GM18861 (cell line): ENCODE measurements around the gene RRP36.
"Not testable (repeated sequence)": the region's sequence is repeated elsewhere in the genome, so short reads cannot be mapped to it uniquely, and the experiment has no call there.

Experiments
- ATAC-seq: cut with Tn5 transposase; IDR thresholded peaks from one replicate; pipeline ENCODE4 v1.9.1; 2021; ENCODE audit not compliant: unreplicated experiment

The RRP36 gene

DNA sequence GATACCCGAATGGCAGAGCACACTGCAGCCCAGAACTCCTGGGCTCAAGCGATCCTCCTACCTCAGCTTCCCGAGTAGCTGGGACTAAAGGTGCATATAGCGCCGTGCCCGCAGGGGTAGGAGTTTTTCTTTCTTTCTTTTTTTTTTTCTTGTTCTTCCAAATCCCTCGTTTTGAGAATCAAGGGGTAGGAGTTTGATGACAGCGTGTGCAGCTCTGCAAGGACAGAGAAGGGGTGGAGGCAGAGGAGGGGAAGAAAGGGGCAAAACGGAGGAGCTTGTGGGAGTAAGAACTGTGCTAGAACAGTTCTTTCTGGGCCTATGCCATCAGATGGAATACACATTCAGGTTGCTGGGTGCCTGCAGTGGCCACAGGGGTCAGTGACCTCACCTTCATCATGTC lies 15.3 kb downstream of the RRP36 start:
- no peak for ATAC-seq

- ATAC-seq: no peak
Observed at GRCh38 chr6:43037197-43037596, 15.8 kb downstream of the RRP36 start.

DNA sequence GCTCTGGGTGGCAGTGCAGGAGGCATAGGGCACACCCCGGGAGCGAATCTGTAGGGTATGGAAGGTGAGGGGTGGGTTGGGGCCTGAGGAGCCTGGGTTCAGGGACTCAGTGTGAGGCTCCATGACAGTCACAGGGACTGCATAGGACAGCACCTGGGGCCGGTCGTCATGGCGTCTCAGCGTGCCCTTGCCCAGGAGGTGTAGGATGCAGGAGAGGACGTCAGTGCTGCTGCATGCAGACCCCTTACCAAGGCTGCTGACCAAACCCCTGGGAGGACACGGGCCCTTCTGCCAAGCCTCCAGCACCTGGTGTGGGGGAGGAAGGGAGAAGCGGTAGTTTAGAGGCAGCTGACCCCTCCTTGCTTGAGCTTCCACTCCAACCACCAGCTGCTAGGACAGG lies 16.3 kb downstream of the RRP36 start:
- no peak for ATAC-seq

DNA sequence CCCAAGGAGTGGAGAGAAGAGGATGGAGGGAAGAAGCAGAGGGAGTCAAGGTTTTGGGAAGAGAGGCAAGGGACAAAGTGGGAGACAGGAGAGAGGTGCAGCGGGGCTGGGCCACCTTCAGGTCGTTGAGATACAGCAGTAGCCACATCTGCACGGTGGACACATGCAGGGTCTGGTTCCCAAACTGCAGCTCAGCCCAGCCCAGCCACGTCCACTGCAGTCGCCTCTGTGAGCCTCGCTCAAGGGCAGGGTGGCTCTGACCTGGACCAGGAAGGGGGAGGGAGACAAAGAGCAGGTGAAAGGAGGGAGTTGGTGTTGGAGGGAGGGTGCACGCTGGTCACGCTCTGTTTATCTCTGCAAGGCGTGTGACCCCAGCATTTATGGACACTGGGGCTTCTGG lies 17.3 kb downstream of the RRP36 start:
- ATAC-seq: no peak

DNA sequence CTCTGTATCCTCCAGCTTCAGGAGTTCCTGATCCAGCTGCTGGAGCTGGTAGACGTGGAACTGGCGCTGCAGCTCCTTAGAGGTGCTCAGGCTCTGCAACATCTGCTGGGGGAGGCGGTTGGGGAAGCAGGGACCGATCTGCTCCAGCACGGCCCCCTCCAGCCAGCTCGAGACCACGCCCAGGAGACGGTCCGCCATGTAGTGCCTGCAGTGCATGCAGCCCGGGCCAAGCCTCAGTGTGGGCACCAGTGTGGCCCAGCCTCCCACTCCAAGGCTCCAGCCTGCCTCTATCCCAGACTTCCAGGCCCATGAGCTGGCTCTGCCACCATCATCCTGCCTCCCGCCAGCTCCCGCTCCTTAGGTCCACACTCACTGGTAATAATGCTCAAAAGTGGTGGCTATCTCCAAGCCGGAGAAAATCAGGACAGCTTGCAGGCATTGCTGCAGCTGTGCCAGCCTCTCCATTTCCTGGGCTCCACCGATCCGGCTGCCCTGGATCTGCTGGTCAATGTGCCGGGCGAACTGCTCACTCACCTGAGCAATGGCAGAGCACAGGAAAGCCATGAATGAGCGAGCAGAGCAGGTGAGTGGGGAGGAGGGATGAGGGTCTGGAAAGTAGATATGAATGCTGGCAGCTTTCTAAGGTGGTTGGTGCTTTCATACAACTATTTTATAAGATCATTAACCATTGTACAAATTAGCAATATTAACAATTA lies 19.3 kb downstream of the RRP36 start:
- no peak for ATAC-seq

GRCh38 chr6:43041475-43041874 lies 20.1 kb downstream of the RRP36 start:
- ATAC-seq: not testable (repeated sequence)

GRCh38 chr6:43043310-43043709 lies 21.9 kb downstream of the RRP36 start:
- ATAC-seq: no peak

DNA sequence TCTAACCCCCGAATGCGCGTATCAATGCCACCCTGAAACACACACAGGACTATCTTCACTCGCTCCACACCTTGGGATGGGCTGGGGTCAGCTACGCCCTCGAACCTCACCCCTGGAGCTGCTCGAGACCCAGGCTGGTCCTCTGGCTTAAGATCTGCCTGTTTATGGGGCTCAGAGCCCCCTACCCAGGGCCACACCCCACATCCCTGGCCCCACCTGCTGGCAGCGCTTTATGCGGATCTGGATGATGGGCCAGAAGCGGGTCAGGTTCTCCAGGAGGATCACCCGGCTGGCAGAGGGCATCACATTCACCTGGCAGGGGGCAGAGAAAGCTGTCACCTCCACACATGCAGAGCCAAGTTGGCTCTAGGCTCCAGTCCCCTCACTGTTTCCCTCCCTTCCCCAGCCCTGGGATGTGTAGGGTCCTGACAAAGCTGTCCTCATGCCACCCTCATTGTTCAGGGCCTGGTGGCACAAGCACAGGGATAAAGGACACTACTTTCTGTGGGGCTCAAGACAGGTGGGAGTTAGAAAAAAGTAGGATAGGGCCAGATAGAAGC lies 24.0 kb downstream of the RRP36 start:
- ATAC-seq: no peak

DNA sequence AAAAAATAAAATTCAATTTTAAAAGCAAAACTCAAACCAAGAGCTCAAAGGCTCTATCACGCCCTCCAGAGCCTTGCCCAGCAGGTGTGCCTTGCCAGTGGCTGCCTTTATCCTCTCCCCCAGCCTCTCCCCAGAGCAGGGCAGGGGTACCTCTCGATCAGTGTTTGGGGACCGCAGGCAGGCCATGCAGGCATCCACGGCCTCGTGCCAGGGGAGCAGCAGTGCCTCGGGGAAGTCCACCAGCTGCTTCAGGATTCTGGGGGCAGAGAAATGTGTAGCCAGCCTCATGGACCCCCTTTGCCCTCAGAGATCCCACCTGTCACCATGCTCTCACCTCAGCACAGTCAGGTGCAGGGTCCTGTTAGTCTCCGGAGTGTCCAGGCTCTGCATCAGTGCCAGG lies 26.6 kb downstream of the RRP36 start:
- ATAC-seq: no peak

- ATAC-seq: no peak
Observed at GRCh38 chr6:43050981-43051380, 29.6 kb downstream of the RRP36 start.

GRCh38 chr6:43052225-43052841 lies 30.9 kb downstream of the RRP36 start:
- ATAC-seq: no peak

DNA sequence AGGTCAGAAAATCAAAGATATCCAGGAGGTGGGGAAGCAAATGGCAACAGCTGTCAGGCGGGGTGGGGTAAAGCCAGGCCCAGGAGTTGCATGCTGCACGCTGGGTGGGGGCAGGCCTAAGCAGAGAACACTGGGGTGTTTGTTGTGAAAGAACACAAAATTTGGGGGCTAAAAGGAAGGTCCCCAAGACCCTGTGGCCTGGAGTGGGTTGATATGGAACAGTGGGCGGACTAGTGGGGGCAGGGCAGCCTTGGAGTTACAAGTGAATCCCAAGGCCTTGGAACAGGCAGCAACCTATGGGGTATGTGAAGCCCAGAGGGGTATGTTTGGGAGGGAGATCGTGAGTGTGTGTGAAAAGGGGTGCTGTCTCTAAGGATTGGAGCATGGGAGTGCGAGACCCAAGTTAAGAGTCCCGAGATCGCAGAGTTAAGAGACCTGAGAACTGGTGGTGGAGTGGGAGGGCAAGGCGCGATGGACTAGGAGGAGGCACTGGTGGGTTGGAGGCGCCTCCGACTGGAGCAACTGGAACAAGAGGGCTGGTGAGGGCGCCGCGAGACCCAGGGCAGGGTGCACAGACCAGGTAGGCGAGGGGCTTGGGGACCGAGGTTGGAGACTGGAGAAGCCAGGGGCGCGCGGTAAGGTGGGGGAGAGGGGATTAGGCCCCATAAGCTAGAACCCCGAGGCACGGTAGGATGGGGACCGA lies 31.6 kb downstream of the RRP36 start:
- no peak for ATAC-seq

DNA sequence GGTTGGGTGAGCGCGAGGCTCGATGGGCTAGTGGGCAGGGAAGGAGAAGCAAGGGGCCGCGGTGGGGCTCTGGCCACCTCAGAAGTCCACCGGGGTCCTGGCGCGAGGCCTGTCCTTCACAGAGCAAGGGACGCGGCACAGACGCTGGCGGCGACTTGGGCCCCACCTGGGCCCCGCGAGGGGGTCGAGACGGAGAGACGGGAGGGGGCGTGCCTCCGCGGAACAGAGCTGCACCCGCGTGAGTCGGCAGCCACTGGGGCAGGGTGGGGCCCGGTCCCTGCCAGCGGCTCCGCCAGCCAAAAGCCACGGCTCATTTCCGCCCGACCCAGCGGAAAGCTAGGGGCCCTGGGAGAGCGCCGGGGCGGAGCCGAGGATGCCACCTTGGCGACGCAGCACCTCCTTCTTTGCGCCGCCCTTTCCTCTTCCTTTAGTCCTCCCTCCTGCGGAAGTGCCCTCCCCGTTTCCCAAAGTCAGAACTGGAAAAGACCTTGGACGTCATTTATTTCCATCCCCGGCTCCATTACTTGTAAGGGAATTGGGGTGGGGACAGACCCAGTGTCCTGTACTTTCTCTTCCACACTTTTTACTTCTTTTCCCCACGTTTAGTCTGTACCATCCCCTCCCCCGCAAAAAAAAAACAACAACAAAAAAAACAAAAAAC lies 32.3 kb downstream of the RRP36 start, which contains the start of gene CUL7:
Gene CUL7, minus strand, starts transcription at position 307 of the 661 bp plus-strand sequence. CDS start 1,063 bp downstream, outside the sequence.
- ATAC-seq: peak; percentile 63

DNA sequence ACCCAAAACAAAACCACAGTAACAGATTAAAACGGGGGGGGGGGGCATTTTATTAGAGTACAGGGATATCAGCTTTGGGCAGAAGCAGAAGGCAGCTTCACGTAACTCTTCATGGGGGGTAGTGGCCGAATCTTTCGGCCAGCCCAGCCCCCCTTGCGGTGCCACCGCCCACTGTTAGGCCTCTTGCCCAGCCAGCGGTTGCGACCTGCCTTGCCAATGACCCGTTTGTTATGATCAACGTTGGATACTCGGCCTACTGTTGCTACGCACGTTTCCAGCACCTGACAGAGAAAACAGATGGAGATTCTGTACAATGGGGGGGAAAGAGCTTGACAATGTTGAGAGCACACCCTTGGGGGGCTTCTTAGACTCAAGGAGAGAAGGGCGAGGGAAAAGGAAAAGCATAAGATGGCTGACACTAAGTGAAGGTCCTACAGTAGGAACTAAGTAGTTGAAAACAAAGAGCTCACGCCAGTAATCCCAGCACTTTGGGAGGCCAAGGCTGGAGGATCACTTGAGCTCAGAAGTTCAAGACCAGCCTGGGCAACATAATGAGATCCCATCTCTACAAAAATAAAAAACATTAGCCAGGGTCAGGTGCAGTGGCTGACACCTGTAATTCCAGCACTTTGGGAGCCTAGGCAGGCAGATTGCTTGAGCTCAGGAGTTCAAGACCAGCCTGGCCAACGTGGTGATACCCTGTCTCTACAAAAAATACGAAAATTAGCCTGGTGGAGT lies 33.0 kb downstream of the RRP36 start:
- no peak for ATAC-seq

- ATAC-seq: no peak
Observed at GRCh38 chr6:43055966-43056365, 34.5 kb downstream of the RRP36 start.

DNA sequence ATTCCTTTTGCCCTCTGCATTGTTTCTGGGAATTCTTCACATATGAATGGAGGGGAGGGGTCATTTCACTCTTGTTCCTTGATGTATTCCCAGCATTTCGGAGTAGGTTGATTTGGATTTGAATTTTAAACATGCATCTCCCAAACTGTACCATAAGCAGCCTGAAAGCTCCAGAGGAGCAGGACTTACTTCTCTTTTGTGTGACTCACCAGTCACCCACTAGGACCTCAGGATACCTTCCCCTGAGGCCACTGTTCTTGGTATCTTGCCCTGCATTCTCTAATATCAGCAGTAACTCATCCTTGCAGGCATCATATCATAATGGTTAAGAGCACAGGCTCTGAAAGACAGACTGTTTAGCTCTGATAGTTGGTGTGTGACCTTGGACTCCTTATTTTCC lies 37.1 kb downstream of the RRP36 start:
- no peak for ATAC-seq

DNA sequence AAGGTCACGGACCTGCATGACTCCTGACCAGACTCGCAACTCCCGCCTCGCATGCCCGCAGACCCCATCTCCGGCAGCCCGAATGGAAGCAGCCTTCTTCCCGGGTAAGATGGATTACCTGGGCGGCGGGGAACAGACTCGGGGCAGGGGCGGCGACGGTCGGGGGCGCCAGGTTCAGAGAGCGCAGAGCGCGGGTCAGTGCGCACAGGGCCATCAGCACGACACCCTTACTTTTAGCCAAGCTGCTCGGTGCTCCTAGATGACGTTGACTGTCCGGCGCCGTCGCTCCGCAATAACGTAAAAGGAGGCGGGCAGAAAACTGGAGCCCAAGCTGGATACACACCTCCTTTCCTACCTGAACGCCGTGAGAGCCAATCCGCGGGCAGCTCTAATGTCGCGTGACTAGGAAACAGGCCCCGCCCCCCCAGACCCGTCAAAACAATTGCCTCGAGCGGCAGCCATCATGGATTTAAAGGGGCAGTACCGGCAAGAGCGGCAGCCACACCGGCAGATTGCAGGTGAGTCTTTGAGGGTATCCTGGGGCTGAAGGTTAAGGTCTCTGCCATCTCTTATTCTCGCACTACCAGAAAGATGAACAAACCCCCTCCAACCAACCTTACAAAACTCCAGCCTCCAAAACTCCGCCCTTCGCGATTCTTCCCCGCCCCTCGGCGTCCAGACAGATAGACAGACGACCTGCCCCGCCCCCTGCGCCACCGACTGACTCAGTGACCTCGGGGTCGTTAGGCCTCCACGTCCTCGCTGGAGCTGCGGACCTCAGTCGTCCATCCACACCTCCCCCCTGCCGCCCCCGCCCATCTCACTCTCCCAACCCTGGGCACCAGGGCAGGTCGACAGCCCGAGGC lies 38.0 kb downstream of the RRP36 start, which contains the start of the genes KLC4 and MRPL2:
Gene KLC4, plus strand, starts transcription at position 464 of the 866 bp plus-strand sequence. CDS start 1,705 bp downstream, outside the sequence.
Gene MRPL2, minus strand, starts transcription at position 267 of the 866 bp plus-strand sequence. Its CDS starts 53 bp downstream, at position 214.
- peak; percentile 90 for ATAC-seq

- no peak for ATAC-seq
Observed at GRCh38 chr6:43060034-43060754, 38.8 kb downstream of the RRP36 start.
